Cardiac fibroblast (primary cell): ENCODE measurements around the gene HMG20A.

Experiments
- DNase-seq, 2 donors: peaks; one replicate each; pipeline versions ENCODE4 v3.0.0 to v3.0.0-alpha.2; 2010; ENCODE audit warnings: low read depth in 2 of 2
- H3K4me3 ChIP-seq, 2 donors: replicated peaks in 1 of 2; 1 replicate in 1 of 2; 2 replicates in 1 of 2; pipeline ENCODE4 v1.5.1; 2011; ENCODE audit warnings: low read depth in 2 of 2, low read length in 2 of 2, mild to moderate bottlenecking in 2 of 2, moderate library complexity in 1 of 2
- CTCF ChIP-seq: IDR thresholded peaks from one replicate; pipeline ENCODE4 v1.5.1; 2011; ENCODE audit warnings: low read depth, mild to moderate bottlenecking, low read length, inconsistent platforms

Gene HMG20A

GRCh38 chr15:77474310-77474988, 53.8 kb downstream of the HMG20A start:
- DNase-seq: no peak
- no peak overlapping the region for H3K4me3 ChIP-seq
- TF ChIP-seq CTCF: no peak

GRCh38 chr15:77475001-77475400, 54.3 kb downstream of the HMG20A start:
- H3K4me3 ChIP-seq: no peak overlapping the region
- DNase-seq: no peak
- no peak for TF ChIP-seq CTCF

- H3K4me3 ChIP-seq: no peak overlapping the region
- TF ChIP-seq CTCF: no peak
- no peak for DNase-seq
Observed at GRCh38 chr15:77475898-77476297, 55.2 kb downstream of the HMG20A start.

- TF ChIP-seq CTCF: no peak
- no peak overlapping the region for H3K4me3 ChIP-seq
- peak in 1 of 2 donors; percentile 49 for DNase-seq
Observed at GRCh38 chr15:77476995-77477394, 56.3 kb downstream of the HMG20A start.

- no peak overlapping the region for H3K4me3 ChIP-seq
- TF ChIP-seq CTCF: no peak
- DNase-seq: no peak
Observed at GRCh38 chr15:77478051-77478450, 57.4 kb downstream of the HMG20A start.

- no peak for DNase-seq
- no peak overlapping the region for H3K4me3 ChIP-seq
- TF ChIP-seq CTCF: no peak
Observed at GRCh38 chr15:77479015-77479414, 58.3 kb downstream of the HMG20A start.
